Transverse colon (tissue), 4 donors: ENCODE measurements around the gene KSR1. TPM values are rescaled to one million over a fixed set of nuclear protein-coding genes. Genes with fewer than 3 reads are reported as not detected.

ENCODE experiments used
- DNase-seq: peaks from one replicate; pipeline ENCODE4 v3.0.0-alpha.2; 2019
- H3K27ac ChIP-seq, 4 donors: fragments of 200-600 bp; sonication (generic); 2 replicates each; pipeline ENCODE4 v1.5.1; 2016 to 2018; ENCODE audit warnings: inconsistent platforms in 4 of 4
- H3K27me3 ChIP-seq: fragments of 200-600 bp; sonication (generic); 2 replicates; pipeline ENCODE4 v1.5.1; 2017; ENCODE audit warnings: inconsistent platforms
- H3K36me3 ChIP-seq, 4 donors: fragments of 200-600 bp; sonication (generic); 2 replicates each; pipeline ENCODE4 v1.5.1; 2017 to 2019; ENCODE audit warnings: inconsistent platforms in 4 of 4
- H3K4me1 ChIP-seq, 4 donors: fragments of 200-600 bp; sonication (generic); 2 replicates each; pipeline ENCODE4 v1.5.1; 2017 to 2020; ENCODE audit warnings: inconsistent platforms in 4 of 4
- H3K4me3 ChIP-seq, 4 donors: fragments of 200-600 bp; sonication (generic); 1 replicate in 1 of 4; 2 replicates in 3 of 4; pipeline versions ENCODE4 v1.5.1 to v1.6.1; 2017 to 2019; ENCODE audit warnings: inconsistent platforms in 4 of 4
- H3K9me3 ChIP-seq, 2 donors: fragments of 200-600 bp; sonication (generic); 2 replicates each; pipeline ENCODE4 v1.5.1; 2017 to 2019; ENCODE audit warnings: inconsistent platforms in 2 of 2
- CTCF ChIP-seq, 5 experiments: fragments of 200-600 bp in 3 of 5; fragments of 450-650 bp in 2 of 5; sonication (generic) in 3 of 5; IDR thresholded peaks; 1 replicate in 2 of 5; 2 replicates in 3 of 5; pipeline ENCODE4 v1.5.1; 2016 to 2017; ENCODE audit warnings: antibody characterized with exemption in 5 of 5, inconsistent platforms in 3 of 5, mild to moderate bottlenecking in 2 of 5, moderate library complexity in 1 of 5
- EP300 ChIP-seq: sonication (generic); formaldehyde crosslinking; IDR thresholded peaks from one replicate; pipeline ENCODE4 v1.6.1; 2017; ENCODE audit warnings: antibody characterized with exemption, low read depth
- POLR2A ChIP-seq: fragments of 450-650 bp; IDR thresholded peaks from one replicate; pipeline ENCODE4 v1.6.1; 2016; ENCODE audit warnings: antibody characterized with exemption, mild to moderate bottlenecking, moderate library complexity
- POLR2AphosphoS5 ChIP-seq, 3 donors: sonication (generic); formaldehyde crosslinking; IDR thresholded peaks; one replicate each; pipeline ENCODE4 v1.6.1; 2016; ENCODE audit warnings: antibody characterized with exemption in 3 of 3
- WGBS, 2 donors: methylation state at CpG; one replicate each; pipeline ENCODE4 v1.1.5; 2018; ENCODE audit warnings: low coverage in 1 of 2; 5-methylcytosine and 5-hydroxymethylcytosine counted together
- in situ Hi-C, 4 donors: fragments of 200-750 bp; cut with MboI; loops; one replicate each; pipeline versions ENCODE4 v1.15.0 to v1.15.1; 2017; ENCODE audit warnings: low sequenced_read_pairs in 3 of 4, low pct_ligation_motif_present in 1 of 4, low pct_unique_long_range_greater_than_20kb in 1 of 4
- intact Hi-C: fragments of 100-400 bp; cut with DNase I; formaldehyde crosslinking; loops from one replicate; pipeline ENCODE4 v1.15.1; 2023; ENCODE audit warnings: low total_unique reads
- total RNA-seq, 4 donors: library from RNA; depleted of rRNA; stranded (reverse); fragments of >200 nt; gene quantifications; one replicate each; pipeline ENCODE4 v1.1.0, GENCODE V29; 2016

The KSR1 gene
- total RNA-seq, 4 donors from 2014 or later, result 8.2 to 55.7 (median 30.9) TPM

GRCh38 chr17:27565874-27566670 lies 109.8 kb downstream of the KSR1 start:
- Histone ChIP-seq H3K27me3 (no peaks in the 10 kb centered on the region), H3K36me3 (no peaks in the 10 kb centered on the region), H3K4me3 (no peak overlapping the region), H3K4me1 (peaks cover 0 to 14% (median 8%) of the 10 kb centered on the region in 4 donors), H3K9me3 (no peaks in the 10 kb centered on the region), H3K27ac (no peak overlapping the region)
- intact Hi-C loops, result no loop called here
- TF ChIP-seq EP300, result no peak
- TF ChIP-seq POLR2A, result no peak
- no peak for TF ChIP-seq CTCF (IDR thresholded peaks at IDR 0.05)
- no peak for TF ChIP-seq POLR2AphosphoS5 (IDR thresholded peaks at IDR 0.05)
- WGBS, 2 donors, result 83 to 100% methylated on average over 1 to 10 of the region's 11 CpGs
- in situ Hi-C loops, result loop anchor here in 1 of 4 donors (10.0 kb wide), 1 partner anchor 61 kb away; no protein-coding TSS in a partner anchor
- DNase-seq, result no peak

- WGBS, 2 donors, result 86 to 89% methylated on average over 8 to 14 of the region's 14 CpGs
- DNase-seq, result no peak
- H3K36me3 ChIP-seq, result no peaks in the 10 kb centered on the region
- H3K4me1 ChIP-seq, result peaks cover 0 to 14% (median 7%) of the 10 kb centered on the region in 4 donors
- TF ChIP-seq CTCF (IDR thresholded peaks at IDR 0.05) (no peak), EP300 (no peak), POLR2AphosphoS5 (IDR thresholded peaks at IDR 0.05) (no peak), POLR2A (no peak)
- no peak overlapping the region for H3K4me3 ChIP-seq
- intact Hi-C loops, result no loop called here
- H3K9me3 ChIP-seq, result no peaks in the 10 kb centered on the region
- in situ Hi-C loops, result loop anchor here in 1 of 4 donors (10.0 kb wide), 1 partner anchor 62 kb away; no protein-coding TSS in a partner anchor
- no peak overlapping the region for H3K27ac ChIP-seq
- no peaks in the 10 kb centered on the region for H3K27me3 ChIP-seq
Measured at GRCh38 chr17:27566671-27567562, 110.7 kb downstream of the KSR1 start.

GRCh38 chr17:27567563-27567859 lies 111.3 kb downstream of the KSR1 start:
- no peak for TF ChIP-seq POLR2AphosphoS5 (IDR thresholded peaks at IDR 0.05)
- TF ChIP-seq EP300, result no peak
- no peak for TF ChIP-seq CTCF (IDR thresholded peaks at IDR 0.05)
- TF ChIP-seq POLR2A, result no peak
- intact Hi-C loops, result no loop called here
- Histone ChIP-seq H3K4me1 (peaks cover 0 to 14% (median 7%) of the 10 kb centered on the region in 4 donors), H3K27me3 (no peaks in the 10 kb centered on the region), H3K9me3 (no peaks in the 10 kb centered on the region), H3K4me3 (no peak overlapping the region), H3K36me3 (no peaks in the 10 kb centered on the region), H3K27ac (no peak overlapping the region)
- in situ Hi-C loops, result loop anchor here in 1 of 4 donors (10.0 kb wide), 1 partner anchor 63 kb away; no protein-coding TSS in a partner anchor
- 85% methylated on average over 5 of the region's 5 CpGs; no CpG with 5 or more reads in 1 of the 2 donors for WGBS, 2 donors
- DNase-seq, result no peak

- Histone ChIP-seq H3K27ac (no peak overlapping the region), H3K27me3 (no peaks in the 10 kb centered on the region), H3K4me3 (no peak overlapping the region), H3K36me3 (no peaks in the 10 kb centered on the region), H3K9me3 (no peaks in the 10 kb centered on the region), H3K4me1 (peaks cover 0 to 14% (median 7%) of the 10 kb centered on the region in 4 donors)
- DNase-seq, result no peak
- no peak for TF ChIP-seq POLR2AphosphoS5 (IDR thresholded peaks at IDR 0.05)
- TF ChIP-seq EP300, result no peak
- no peak for TF ChIP-seq CTCF (IDR thresholded peaks at IDR 0.05)
- TF ChIP-seq POLR2A, result no peak
- intact Hi-C loops (no loop called here), in situ Hi-C loops (loop anchor here in 1 of 4 donors (10.0 kb wide), 1 partner anchor 63 kb away; no protein-coding TSS in a partner anchor)
- 86 to 100% methylated on average over 1 to 5 of the region's 9 CpGs for WGBS, 2 donors
Measured at GRCh38 chr17:27568216-27568615, 112.0 kb downstream of the KSR1 start.
